ENCODE measurements around the gene SKIC2. TPM values are rescaled to one million over a fixed set of nuclear protein-coding genes. Genes with fewer than 3 reads are reported as not detected.

Gene SKIC2
- total and polyA plus RNA-seq, 11 donors = 24.5 to 51.8 (median 35.1) TPM

DNA sequence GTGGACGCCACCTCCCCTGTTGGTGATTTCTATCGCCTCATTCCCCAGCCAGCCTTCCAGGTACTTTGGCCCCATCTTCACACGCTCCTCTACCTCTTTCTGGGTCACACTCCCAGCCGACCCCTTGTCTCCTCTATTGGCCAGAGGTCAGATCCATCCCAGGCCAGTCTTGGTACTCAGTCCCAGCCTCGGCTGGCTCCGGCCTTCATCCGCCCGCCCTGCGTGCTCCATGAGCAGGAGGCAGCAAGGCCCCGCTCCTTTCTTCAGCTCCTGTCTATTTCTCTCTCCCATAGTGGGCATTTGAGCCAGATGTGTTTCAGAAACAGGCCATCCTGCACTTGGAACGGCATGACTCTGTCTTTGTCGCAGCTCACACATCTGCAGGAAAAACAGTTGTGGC, 2.6 kb downstream of the SKIC2 start:
- intact Hi-C loops (cut with DNase I) = no loop called here
- no peak for ATAC-seq
- TF ChIP-seq POLR2A (IDR thresholded peaks at IDR 0.05) = no peak
- TF ChIP-seq, protein P1, sequence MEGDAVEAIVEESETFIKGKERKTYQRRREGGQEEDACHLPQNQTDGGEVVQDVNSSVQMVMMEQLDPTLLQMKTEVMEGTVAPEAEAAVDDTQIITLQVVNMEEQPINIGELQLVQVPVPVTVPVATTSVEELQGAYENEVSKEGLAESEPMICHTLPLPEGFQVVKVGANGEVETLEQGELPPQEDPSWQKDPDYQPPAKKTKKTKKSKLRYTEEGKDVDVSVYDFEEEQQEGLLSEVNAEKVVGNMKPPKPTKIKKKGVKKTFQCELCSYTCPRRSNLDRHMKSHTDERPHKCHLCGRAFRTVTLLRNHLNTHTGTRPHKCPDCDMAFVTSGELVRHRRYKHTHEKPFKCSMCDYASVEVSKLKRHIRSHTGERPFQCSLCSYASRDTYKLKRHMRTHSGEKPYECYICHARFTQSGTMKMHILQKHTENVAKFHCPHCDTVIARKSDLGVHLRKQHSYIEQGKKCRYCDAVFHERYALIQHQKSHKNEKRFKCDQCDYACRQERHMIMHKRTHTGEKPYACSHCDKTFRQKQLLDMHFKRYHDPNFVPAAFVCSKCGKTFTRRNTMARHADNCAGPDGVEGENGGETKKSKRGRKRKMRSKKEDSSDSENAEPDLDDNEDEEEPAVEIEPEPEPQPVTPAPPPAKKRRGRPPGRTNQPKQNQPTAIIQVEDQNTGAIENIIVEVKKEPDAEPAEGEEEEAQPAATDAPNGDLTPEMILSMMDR (IDR thresholded peaks at IDR 0.05) = no peak
- WGBS, 4 donors = 93 to 96% (median 95%) methylated on average over 12 of the region's 12 CpGs
- DNase-seq = no peak
- H3K4me1 ChIP-seq = peaks cover 0 to 23% (median 18%) of the 10 kb centered on the region in 12 donors
- peaks cover 0 to 77% (median 73%) of the 10 kb centered on the region in 9 donors for H3K36me3 ChIP-seq
- H3K27me3 ChIP-seq = no peaks in the 10 kb centered on the region
- H3K9me3 ChIP-seq = no peaks in the 10 kb centered on the region
- H3K4me3 ChIP-seq = no peak overlapping the region
- no peak overlapping the region for H3K27ac ChIP-seq

DNA sequence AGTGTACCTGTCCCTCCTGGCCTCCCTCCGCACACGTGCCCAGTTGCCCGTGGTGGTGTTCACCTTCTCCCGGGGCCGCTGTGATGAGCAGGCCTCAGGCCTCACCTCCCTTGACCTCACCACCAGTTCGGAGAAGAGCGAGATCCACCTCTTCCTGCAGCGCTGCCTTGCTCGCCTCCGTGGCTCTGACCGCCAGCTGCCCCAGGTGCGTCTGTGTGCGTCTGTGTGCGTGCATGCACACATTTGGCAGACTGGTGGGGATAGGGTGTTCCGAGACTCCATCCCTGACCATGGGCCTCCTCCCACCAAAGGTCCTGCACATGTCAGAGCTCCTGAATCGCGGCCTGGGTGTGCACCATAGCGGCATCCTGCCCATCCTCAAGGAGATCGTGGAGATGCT, 4.9 kb downstream of the SKIC2 start:
- TF ChIP-seq, protein P1 (IDR thresholded peaks at IDR 0.05) = no peak
- no peak for TF ChIP-seq POLR2A (IDR thresholded peaks at IDR 0.05)
- DNase-seq (no peak), ATAC-seq (no peak)
- intact Hi-C loops (cut with DNase I) = no loop called here
- 91 to 98% (median 96%) methylated on average over 14 to 19 of the region's 19 CpGs for WGBS, 4 donors
- peaks cover 0 to 11% (median 7%) of the 10 kb centered on the region in 12 donors for H3K4me1 ChIP-seq
- H3K27ac ChIP-seq = no peak overlapping the region
- H3K27me3 ChIP-seq = no peaks in the 10 kb centered on the region
- H3K36me3 ChIP-seq = peaks cover 0 to 90% (median 89%) of the 10 kb centered on the region in 9 donors
- no peak overlapping the region for H3K4me3 ChIP-seq
- no peaks in the 10 kb centered on the region for H3K9me3 ChIP-seq

DNA sequence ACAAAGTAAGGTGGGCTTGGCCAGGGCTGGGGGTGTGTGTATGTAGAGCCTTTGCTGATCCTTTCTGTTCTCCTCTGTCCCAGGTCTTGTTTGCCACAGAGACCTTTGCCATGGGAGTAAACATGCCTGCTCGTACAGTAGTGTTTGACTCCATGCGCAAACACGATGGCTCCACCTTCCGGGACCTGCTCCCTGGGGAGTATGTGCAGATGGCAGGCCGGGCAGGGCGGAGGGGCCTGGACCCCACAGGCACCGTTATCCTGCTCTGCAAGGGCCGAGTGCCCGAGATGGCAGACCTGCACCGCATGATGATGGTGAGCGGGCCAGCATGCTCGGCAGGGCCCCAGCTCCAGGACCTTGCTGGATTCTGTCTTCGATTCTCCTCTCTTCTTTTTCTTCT, 6.7 kb downstream of the SKIC2 start:
- peaks cover 0 to 6% (median 3%) of the 10 kb centered on the region in 12 donors for H3K4me1 ChIP-seq
- ATAC-seq = no peak
- WGBS, 4 donors = 88 to 91% (median 90%) methylated on average over 13 of the region's 13 CpGs
- H3K36me3 ChIP-seq = peaks cover 0 to 98% (median 95%) of the 10 kb centered on the region in 9 donors
- H3K27ac ChIP-seq = no peak overlapping the region
- TF ChIP-seq, protein P1 (IDR thresholded peaks at IDR 0.05) = no peak
- no peak for TF ChIP-seq POLR2A (IDR thresholded peaks at IDR 0.05)
- intact Hi-C loops (cut with DNase I) = no loop called here
- no peaks in the 10 kb centered on the region for H3K27me3 ChIP-seq
- no peaks in the 10 kb centered on the region for H3K9me3 ChIP-seq
- H3K4me3 ChIP-seq = no peak overlapping the region
- DNase-seq = no peak

DNA sequence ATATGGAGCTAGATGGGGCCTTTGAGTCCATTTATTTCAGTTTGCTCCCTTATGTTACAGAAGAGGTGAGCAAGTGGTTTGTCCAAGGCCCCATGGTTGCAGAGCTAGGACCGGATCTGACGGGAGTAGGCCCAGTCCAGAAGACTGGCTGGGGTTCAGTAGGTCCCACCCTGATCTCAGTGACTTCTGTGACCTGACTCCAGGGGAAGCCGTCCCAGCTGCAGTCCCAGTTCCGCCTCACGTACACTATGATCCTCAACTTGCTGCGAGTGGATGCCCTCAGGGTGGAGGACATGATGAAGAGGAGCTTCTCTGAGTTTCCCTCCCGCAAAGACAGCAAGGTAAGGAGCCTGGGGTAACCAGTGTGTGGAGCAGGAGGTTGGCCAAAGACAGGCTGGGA, 7.5 kb downstream of the SKIC2 start:
- intact Hi-C loops (cut with DNase I) = no loop called here
- Histone ChIP-seq H3K4me1 (peaks cover 0 to 14% (median 10%) of the 10 kb centered on the region in 12 donors), H3K9me3 (no peaks in the 10 kb centered on the region), H3K27ac (no peak overlapping the region), H3K36me3 (peaks cover 0 to 92% (median 87%) of the 10 kb centered on the region in 9 donors), H3K4me3 (no peak overlapping the region), H3K27me3 (no peaks in the 10 kb centered on the region)
- TF ChIP-seq POLR2A (IDR thresholded peaks at IDR 0.05) = no peak
- TF ChIP-seq, protein P1 (IDR thresholded peaks at IDR 0.05) = no peak
- ATAC-seq (no peak), DNase-seq (no peak)
- 87 to 97% (median 91%) methylated on average over 6 to 7 of the region's 7 CpGs for WGBS, 4 donors
